ENCODE data around the gene DNAH12. TPM values are rescaled to one million over a fixed set of nuclear protein-coding genes. Genes with fewer than 3 reads are reported as not detected.
A peak's percentile ranks its signal among the peaks of the same experiment; 100 is the strongest.

The DNAH12 gene
- total and polyA plus RNA-seq, 2 of the 13 experiments (the other 11 are each of a cell fraction or from before 2014, with no cell fraction given) = 0.11 TPM

GRCh38 chr3:57451150-57451846 is 92.8 kb downstream of the DNAH12 start (continued):
- TF ChIP-seq ZNF407 (CRISPR knock-in tag; IDR thresholded peaks at IDR 0.05; ENCODE audit: not compliant biosample characterization) (no peak), RELA (CRISPR knock-in tag; IDR thresholded peaks at IDR 0.05) (no peak), ZFP37 (CRISPR knock-in tag; IDR thresholded peaks at IDR 0.05; ENCODE audit: borderline replicate concordance) (no peak), NPAS2 (CRISPR knock-in tag; IDR thresholded peaks at IDR 0.05; ENCODE audit: borderline replicate concordance) (no peak), ZNF12 (CRISPR knock-in tag; IDR thresholded peaks at IDR 0.05) (no peak), AHR (CRISPR knock-in tag; IDR thresholded peaks at IDR 0.05) (no peak), ZNF800 (CRISPR knock-in tag; IDR thresholded peaks at IDR 0.05) (peak; percentile 20; the same call in 1 of the 2 replicates), HIC2 (CRISPR knock-in tag; IDR thresholded peaks at IDR 0.05; ENCODE audit: low read depth) (0 out of 2 replicates have a peak, but pooled peaks have one; percentile 1), SALL1 (CRISPR knock-in tag; IDR thresholded peaks at IDR 0.05) (0 out of 2 replicates have a peak, but pooled peaks have one; percentile 16), ZBTB10 (CRISPR knock-in tag; IDR thresholded peaks at IDR 0.05; ENCODE audit: borderline replicate concordance) (0 out of 2 replicates have a peak, but pooled peaks have one; percentile 6), ZGPAT (CRISPR knock-in tag; IDR thresholded peaks at IDR 0.05) (peak; percentile 15; the same call in 1 of the 2 replicates)

Data from HepG2 (cell line).